Esophagus (tissue), 2 donors: ENCODE measurements around the gene GCNT3. TPM values are rescaled to one million over a fixed set of nuclear protein-coding genes. Genes with fewer than 3 reads are reported as not detected.

Source experiments
- H3K27ac ChIP-seq, 2 donors: one replicate each; pipeline ENCODE4 v1.5.1; 2013; ENCODE audit warnings: low read depth in 2 of 2, mild to moderate bottlenecking in 2 of 2, inconsistent platforms in 1 of 2, low read length in 1 of 2, moderate library complexity in 1 of 2
- H3K27me3 ChIP-seq, 2 donors: one replicate each; pipeline ENCODE4 v1.6.1; 2013; ENCODE audit warnings: low read length in 2 of 2, control low read depth in 1 of 2, mild to moderate bottlenecking in 1 of 2; ENCODE audit not compliant: insufficient read depth in 2 of 2, control insufficient read depth in 1 of 2
- H3K36me3 ChIP-seq, 2 donors: one replicate each; pipeline ENCODE4 v1.6.1; 2013; ENCODE audit warnings: low read length in 1 of 2; ENCODE audit not compliant: control insufficient read depth in 2 of 2, insufficient read depth in 2 of 2
- H3K4me1 ChIP-seq, 2 donors: one replicate each; pipeline ENCODE4 v1.6.1; 2013; ENCODE audit warnings: low read length in 1 of 2; ENCODE audit not compliant: control insufficient read depth in 2 of 2, insufficient read depth in 2 of 2
- H3K4me3 ChIP-seq, 2 donors: one replicate each; pipeline ENCODE4 v1.5.1; 2013; ENCODE audit warnings: low read length in 2 of 2, mild to moderate bottlenecking in 2 of 2, low read depth in 1 of 2, moderate library complexity in 1 of 2
- H3K9me3 ChIP-seq, 2 donors: one replicate each; pipeline ENCODE4 v1.6.1; 2013; ENCODE audit warnings: mild to moderate bottlenecking in 2 of 2, low read depth in 1 of 2, low read length in 1 of 2, moderate library complexity in 1 of 2; ENCODE audit not compliant: control insufficient read depth in 2 of 2, insufficient read depth in 1 of 2
- WGBS, 2 donors: extraction: QIAGEN DNeasy Blood & Tissue Kit; methylation state at CpG; one replicate each; pipeline ENCODE4 v1.1.7; 2013; 5-methylcytosine and 5-hydroxymethylcytosine counted together
- polyA plus RNA-seq, 2 donors: library from polyadenylated mRNA; stranded (reverse); fragments of 200-250 nt; gene quantifications; one replicate each; pipeline ENCODE4 v1.2.3, GENCODE V29; 2013
- donor health status: healthy with polysubstance abuse.
- donor health status: Bipolar disorder and iron deficiency.

The GCNT3 gene
- polyA plus RNA-seq, 2 donors, result 8.3 to 16.3 TPM

DNA sequence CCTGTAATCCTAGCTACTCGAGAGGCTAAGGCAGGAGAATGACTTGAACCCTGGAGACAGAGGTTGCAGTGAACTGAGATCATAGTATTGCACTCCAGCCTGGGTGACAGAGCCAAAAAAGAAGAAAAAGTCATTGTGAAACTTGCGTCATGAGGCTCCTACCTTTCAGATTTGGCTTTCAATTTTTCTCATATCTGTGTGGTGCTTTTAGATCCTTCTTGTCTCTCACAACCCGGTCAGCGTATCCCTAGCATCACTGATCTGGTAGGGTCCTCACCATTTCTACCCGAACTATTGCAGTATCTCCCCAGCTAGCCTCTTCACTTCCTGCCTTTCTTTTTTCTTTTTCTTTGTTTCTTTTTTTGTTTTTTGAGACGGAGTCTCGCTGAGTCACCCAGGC, 21.6 kb upstream of the GCNT3 start:
- H3K36me3 ChIP-seq, result no peaks in the 10 kb centered on the region
- H3K27me3 ChIP-seq, result no peaks in the 10 kb centered on the region
- WGBS, 2 donors, result 78 to 83% methylated on average over 7 of the region's 7 CpGs
- no peak overlapping the region for H3K27ac ChIP-seq
- H3K4me1 ChIP-seq, result peaks cover 0 to 5% of the 10 kb centered on the region in 2 donors
- no peaks in the 10 kb centered on the region for H3K9me3 ChIP-seq
- H3K4me3 ChIP-seq, result no peak overlapping the region

DNA sequence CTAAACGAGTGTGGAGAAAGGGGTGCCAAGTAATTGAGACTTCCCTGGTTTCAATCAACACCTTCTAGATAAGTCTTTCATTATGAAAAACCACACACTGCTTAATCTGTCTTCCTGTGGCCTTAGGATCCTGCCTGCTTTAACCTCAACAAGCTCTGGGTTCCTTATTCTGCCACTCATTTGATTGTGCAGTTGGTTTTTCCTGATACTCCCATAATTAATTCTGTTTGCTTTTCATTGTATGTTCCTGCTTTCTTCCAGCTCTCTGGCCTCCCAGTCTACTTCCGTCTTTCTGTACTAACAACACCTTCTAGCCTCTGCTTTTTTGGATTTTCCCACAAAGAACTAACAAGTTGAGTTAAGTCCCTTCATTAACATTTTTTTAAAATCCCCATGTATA, 20.2 kb upstream of the GCNT3 start:
- Histone ChIP-seq H3K36me3 (no peaks in the 10 kb centered on the region), H3K4me1 (peaks cover 0 to 7% of the 10 kb centered on the region in 2 donors), H3K4me3 (no peak overlapping the region), H3K27me3 (no peaks in the 10 kb centered on the region), H3K9me3 (no peaks in the 10 kb centered on the region), H3K27ac (no peak overlapping the region)
- 28 to 31% methylated on average over 2 of the region's 2 CpGs for WGBS, 2 donors

DNA sequence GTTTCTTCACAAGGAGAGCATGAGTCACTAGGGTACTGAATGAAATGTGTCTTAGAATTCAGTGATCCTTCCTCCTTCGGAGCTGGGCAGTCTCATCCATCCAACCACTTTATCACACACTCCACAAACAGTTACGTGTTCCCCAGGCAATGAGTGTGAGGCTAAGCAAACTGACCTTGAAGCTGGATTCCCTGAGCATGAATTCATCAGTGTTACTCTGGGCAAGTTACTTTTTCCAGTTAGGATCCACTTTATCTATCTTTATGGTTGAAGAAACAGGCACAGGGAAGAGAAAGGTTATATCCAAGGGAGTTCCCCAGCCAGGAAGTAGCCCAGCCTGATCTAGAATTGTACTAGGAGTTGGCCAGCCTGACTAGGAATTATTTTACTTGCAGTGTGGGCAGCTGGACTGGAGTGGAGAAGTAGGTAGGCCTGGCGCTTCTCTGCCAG, 17.1 kb upstream of the GCNT3 start:
- Histone ChIP-seq H3K4me1 (peaks cover 0 to 7% of the 10 kb centered on the region in 2 donors), H3K27ac (peak overlapping the region; percentile 18 to 24), H3K4me3 (no peak overlapping the region), H3K36me3 (no peaks in the 10 kb centered on the region), H3K27me3 (no peaks in the 10 kb centered on the region), H3K9me3 (no peaks in the 10 kb centered on the region)
- 45 to 53% methylated on average over 3 of the region's 3 CpGs for WGBS, 2 donors

- WGBS, 2 donors, result 85 to 91% methylated on average over 2 of the region's 2 CpGs
- no peaks in the 10 kb centered on the region for H3K27me3 ChIP-seq
- H3K27ac ChIP-seq, result peak overlapping the region; percentile 18 to 34
- no peak overlapping the region for H3K4me3 ChIP-seq
- H3K9me3 ChIP-seq, result no peaks in the 10 kb centered on the region
- peaks cover 0 to 7% of the 10 kb centered on the region in 2 donors for H3K4me1 ChIP-seq
- H3K36me3 ChIP-seq, result no peaks in the 10 kb centered on the region
These were observed 16.6 kb upstream of the GCNT3 start for GRCh38 chr15:59594991-59595390.

DNA sequence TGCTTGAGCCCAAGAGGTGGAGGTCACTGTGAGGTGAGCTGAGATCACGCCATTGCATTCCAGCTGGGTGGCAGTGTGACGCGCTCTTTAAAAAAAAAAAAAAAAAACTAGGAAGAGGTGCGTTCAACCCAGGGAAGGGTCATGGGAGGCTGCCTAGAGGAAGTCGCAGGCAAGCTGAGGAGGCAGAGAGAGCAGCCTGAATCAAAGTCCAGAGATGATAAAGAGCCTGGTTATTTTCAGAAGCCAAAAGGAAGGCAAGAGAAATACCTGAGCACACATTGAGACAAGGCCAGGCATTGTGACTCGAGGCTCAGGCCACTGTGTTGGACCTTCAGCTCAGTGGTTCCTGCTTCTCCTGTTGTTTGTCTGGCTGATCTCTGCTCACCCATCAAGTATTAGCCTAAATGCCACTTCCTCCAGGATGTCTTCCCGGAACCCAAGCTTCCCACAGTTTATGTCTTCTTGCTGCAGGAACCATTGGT, 16.1 kb upstream of the GCNT3 start:
- no peak overlapping the region for H3K4me3 ChIP-seq
- H3K27me3 ChIP-seq, result no peaks in the 10 kb centered on the region
- H3K9me3 ChIP-seq, result no peaks in the 10 kb centered on the region
- WGBS, 2 donors, result 72 to 80% methylated on average over 7 of the region's 7 CpGs
- peaks cover 0 to 7% of the 10 kb centered on the region in 2 donors for H3K4me1 ChIP-seq
- H3K27ac ChIP-seq, result peak overlapping the region in 1 of 2 donors; percentile 34
- H3K36me3 ChIP-seq, result no peaks in the 10 kb centered on the region

DNA sequence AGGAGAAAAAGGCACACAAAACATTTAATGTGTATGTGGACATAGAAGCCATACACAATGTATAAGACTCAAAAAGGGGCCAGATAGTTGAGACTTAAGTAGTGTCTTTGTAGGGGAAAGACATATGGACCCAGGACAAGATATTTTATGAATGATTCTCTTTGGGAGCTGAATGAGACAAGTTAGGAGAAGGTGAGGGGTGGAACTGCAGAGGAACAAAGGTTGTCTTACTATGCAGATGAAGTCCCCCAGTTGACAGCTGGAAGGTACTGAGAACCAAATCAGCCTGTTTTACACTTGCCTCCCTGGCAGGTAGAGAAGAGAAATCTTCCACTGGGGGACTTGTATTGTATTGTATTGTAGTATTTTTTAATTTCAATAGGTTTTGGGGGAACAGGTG, 14.9 kb upstream of the GCNT3 start:
- no peaks in the 10 kb centered on the region for H3K36me3 ChIP-seq
- no peaks in the 10 kb centered on the region for H3K27me3 ChIP-seq
- H3K4me3 ChIP-seq, result no peak overlapping the region
- no peak overlapping the region for H3K27ac ChIP-seq
- no peaks in the 10 kb centered on the region for H3K9me3 ChIP-seq
- peaks cover 0 to 7% of the 10 kb centered on the region in 2 donors for H3K4me1 ChIP-seq

- no peaks in the 10 kb centered on the region for H3K36me3 ChIP-seq
- H3K4me1 ChIP-seq, result peaks cover 0 to 7% of the 10 kb centered on the region in 2 donors
- H3K27me3 ChIP-seq, result no peaks in the 10 kb centered on the region
- H3K9me3 ChIP-seq, result no peaks in the 10 kb centered on the region
- no peak overlapping the region for H3K27ac ChIP-seq
- WGBS, 2 donors, result 82 to 93% methylated on average over 2 of the region's 2 CpGs
- no peak overlapping the region for H3K4me3 ChIP-seq
These were observed 13.1 kb upstream of the GCNT3 start for GRCh38 chr15:59598461-59598860.

GRCh38 chr15:59605994-59606393, 5.6 kb upstream of the GCNT3 start:
- peaks cover 0 to 2% of the 10 kb centered on the region in 2 donors for H3K4me1 ChIP-seq
- no peaks in the 10 kb centered on the region for H3K36me3 ChIP-seq
- 81 to 84% methylated on average over 5 of the region's 5 CpGs for WGBS, 2 donors
- H3K4me3 ChIP-seq, result no peak overlapping the region
- no peaks in the 10 kb centered on the region for H3K27me3 ChIP-seq
- H3K9me3 ChIP-seq, result peaks cover 3 to 4% of the 10 kb centered on the region in 2 donors
- H3K27ac ChIP-seq, result no peak overlapping the region

DNA sequence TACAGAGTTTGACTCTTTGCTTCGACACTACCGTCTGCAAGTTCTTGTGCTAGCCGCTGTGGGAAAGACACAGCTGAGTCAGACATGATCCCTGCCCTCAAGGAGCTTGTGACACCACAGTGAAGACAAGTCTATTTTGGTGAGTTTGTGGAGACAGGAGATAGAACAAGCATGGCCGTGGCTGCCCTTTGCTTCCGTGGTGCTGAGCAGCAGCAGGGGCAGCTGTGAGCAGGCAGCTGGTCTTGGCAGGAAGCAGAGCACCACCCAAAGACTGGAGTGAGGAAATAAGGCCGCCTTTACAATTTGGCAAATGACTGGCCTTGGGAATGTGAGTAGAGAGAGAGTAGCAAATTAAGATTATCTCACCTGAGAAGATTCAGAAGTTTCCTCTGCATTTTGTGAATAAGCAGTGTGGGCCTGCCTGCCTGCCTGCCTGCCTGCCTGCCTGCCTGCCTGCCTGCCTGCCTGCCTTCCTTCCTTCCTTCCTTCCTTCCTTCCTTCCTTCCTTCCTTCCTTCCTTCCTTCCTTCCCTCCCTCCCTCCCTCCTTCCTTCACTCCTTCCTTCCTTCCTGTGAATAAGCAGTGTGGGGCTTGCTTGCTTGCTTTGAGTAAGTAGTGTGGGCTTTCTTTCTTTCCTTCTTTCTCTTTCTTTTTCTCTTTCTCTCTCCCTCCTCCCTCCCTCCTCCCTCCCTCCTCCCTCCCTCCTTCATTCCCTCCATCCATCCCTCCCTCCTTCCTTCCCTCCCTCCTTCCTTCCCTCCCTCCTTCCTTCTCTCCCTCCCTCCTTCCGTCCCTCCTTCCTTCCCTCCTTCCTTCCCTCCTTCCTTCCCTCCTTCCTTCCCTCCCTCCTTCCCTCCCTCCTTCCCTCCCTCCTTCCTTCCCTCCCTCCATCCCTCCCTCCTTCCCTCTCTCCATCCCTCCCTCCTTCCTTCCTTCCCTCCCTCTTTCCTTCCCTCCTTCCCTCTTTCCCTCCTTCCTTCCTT, 1.6 kb upstream of the GCNT3 start:
- no peaks in the 10 kb centered on the region for H3K9me3 ChIP-seq
- no peak overlapping the region for H3K4me3 ChIP-seq
- H3K27me3 ChIP-seq, result no peaks in the 10 kb centered on the region
- no peaks in the 10 kb centered on the region for H3K36me3 ChIP-seq
- H3K4me1 ChIP-seq, result peaks cover 0 to 2% of the 10 kb centered on the region in 2 donors
- H3K27ac ChIP-seq, result no peak overlapping the region
- 73 to 84% methylated on average over 7 of the region's 7 CpGs for WGBS, 2 donors
